ENCODE measurements around the gene ANTXR1. TPM values are rescaled to one million over a fixed set of nuclear protein-coding genes. Genes with fewer than 3 reads are reported as not detected.

ANTXR1 gene
- total and polyA plus RNA-seq, 10 donors = 2.8 to 66.7 (median 36.9) TPM

DNA sequence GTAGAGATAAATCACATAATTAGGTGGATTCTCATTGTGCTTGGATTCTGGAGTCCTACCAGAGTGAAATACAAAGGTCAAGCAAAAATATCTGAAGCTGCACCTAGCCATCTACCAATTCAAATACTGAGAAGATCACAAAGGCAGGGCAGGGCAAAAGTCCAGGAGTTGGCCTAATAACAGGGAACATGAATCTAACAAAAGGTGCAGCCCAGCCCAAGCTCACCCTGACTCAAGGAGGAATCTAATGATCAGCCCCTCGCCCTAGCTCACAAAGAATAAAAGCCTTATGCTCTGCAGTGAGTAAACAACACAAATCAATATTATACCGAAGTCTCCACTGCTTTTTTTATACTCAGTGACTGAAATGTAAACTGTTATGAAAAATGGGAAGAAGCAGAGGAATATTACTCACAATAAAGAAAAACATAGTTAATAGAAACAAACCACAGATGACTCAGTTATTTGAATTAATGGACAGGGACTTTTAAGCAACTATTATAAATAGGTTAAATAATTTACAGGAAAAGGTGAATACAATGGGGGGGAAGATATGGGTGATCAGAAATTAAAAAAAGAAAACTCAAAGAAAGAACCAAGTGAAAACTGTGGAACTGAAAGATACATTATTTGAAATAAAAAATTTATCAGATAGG lies 49.5 kb downstream of the ANTXR1 start:
- intact Hi-C loops (cut with DNase I; ENCODE audit: low total_unique reads) = no loop called here
- WGBS, 5 donors = 69 to 83% (median 79%) methylated on average over 2 of the region's 2 CpGs
- DNase-seq = no peak
- Histone ChIP-seq H3K27ac (no peak overlapping the region), H3K4me3 (no peak overlapping the region), H3K27me3 (replicated peaks in 1 of 7) (peaks cover 0 to 25% (median 0%) of the 10 kb centered on the region in 7 donors), H3K9me3 (peaks cover 0 to 10% (median 6%) of the 10 kb centered on the region in 8 donors), H3K4me1 (no peaks in the 10 kb centered on the region), H3K36me3 (no peaks in the 10 kb centered on the region)
- TF ChIP-seq POLR2AphosphoS5 (IDR thresholded peaks at IDR 0.05) = no peak
- no peak for TF ChIP-seq POLR2A (IDR thresholded peaks at IDR 0.05)
- TF ChIP-seq, protein P1, sequence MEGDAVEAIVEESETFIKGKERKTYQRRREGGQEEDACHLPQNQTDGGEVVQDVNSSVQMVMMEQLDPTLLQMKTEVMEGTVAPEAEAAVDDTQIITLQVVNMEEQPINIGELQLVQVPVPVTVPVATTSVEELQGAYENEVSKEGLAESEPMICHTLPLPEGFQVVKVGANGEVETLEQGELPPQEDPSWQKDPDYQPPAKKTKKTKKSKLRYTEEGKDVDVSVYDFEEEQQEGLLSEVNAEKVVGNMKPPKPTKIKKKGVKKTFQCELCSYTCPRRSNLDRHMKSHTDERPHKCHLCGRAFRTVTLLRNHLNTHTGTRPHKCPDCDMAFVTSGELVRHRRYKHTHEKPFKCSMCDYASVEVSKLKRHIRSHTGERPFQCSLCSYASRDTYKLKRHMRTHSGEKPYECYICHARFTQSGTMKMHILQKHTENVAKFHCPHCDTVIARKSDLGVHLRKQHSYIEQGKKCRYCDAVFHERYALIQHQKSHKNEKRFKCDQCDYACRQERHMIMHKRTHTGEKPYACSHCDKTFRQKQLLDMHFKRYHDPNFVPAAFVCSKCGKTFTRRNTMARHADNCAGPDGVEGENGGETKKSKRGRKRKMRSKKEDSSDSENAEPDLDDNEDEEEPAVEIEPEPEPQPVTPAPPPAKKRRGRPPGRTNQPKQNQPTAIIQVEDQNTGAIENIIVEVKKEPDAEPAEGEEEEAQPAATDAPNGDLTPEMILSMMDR (IDR thresholded peaks at IDR 0.05 in 8 of 11, conservative IDR thresholded peaks at IDR 0.05 in 3 of 11) = no peak

DNA sequence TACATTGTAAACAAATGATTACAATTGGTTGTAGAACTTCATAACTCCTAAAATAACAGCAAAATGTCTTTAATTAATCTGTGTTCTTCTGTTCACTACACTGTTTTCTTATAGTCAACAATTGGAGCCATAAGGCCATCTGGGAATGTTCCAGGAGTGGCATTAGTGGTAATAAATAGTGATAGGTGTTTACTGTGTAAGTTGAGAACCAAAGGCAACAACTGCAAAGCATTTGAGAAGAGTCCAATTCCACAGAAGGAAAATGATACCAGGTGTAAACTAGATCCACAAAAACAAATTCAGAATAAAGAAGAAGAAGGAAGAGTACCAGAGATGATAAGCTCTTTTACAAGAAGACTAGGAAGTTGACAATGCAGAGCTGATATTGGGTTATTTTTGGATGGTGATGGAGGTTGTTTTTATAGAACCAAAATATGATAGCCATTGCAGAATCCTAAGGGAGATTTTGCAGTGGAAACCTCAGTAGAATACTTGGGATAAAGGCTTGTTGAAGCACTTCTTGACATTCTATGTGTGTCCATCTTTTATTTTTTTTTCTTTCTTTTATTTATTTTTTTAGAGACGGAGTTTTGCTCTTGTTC lies 52.9 kb downstream of the ANTXR1 start:
- Histone ChIP-seq H3K36me3 (no peaks in the 10 kb centered on the region), H3K27me3 (replicated peaks in 1 of 7) (peaks cover 0 to 16% (median 0%) of the 10 kb centered on the region in 7 donors), H3K4me1 (no peaks in the 10 kb centered on the region), H3K27ac (no peak overlapping the region), H3K9me3 (peaks cover 0 to 10% (median 6%) of the 10 kb centered on the region in 8 donors), H3K4me3 (no peak overlapping the region)
- DNase-seq = no peak
- no peak for TF ChIP-seq POLR2A (IDR thresholded peaks at IDR 0.05)
- TF ChIP-seq, protein P1 (IDR thresholded peaks at IDR 0.05 in 8 of 11, conservative IDR thresholded peaks at IDR 0.05 in 3 of 11) = no peak
- TF ChIP-seq POLR2AphosphoS5 (IDR thresholded peaks at IDR 0.05) = no peak
- intact Hi-C loops (cut with DNase I; ENCODE audit: low total_unique reads) = no loop called here
- 79 to 100% (median 92%) methylated on average over 1 of the region's 1 CpG for WGBS, 5 donors

DNA sequence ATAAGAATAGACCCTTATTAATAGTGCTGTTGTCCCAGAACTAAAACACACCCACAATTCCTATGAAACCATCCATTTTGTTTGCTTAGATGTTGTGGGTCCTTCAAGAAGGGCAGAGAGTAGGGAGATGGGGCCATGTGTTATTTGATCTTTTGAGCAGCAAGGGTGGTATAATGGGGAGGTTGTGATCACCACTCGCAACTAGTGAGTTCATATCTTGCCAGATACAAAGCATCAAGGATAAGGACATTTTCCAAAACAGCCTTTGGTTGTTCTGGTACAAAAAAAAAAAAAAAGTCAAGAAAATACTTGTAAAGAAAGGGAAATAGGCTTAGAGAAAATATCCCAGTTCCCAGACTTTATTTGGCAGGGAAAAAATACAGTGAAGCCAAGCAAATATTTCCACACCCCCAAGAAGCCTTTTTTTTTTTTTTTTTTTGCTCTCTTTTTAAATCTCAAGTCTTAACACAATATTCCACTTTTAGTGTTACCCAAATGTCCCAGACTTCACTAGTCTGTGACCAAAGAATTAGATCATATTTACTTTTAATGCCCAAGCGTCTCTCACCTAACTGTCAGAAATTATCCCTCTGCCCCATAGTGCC lies 54.1 kb downstream of the ANTXR1 start:
- DNase-seq = no peak
- Histone ChIP-seq H3K27me3 (replicated peaks in 1 of 7) (peaks cover 0 to 6% (median 0%) of the 10 kb centered on the region in 7 donors), H3K4me1 (no peaks in the 10 kb centered on the region), H3K36me3 (no peaks in the 10 kb centered on the region), H3K9me3 (peaks cover 0 to 10% (median 6%) of the 10 kb centered on the region in 8 donors), H3K27ac (peak overlapping the region in 3 of 8 donors; percentile 40 to 45 (median 41)), H3K4me3 (no peak overlapping the region)
- TF ChIP-seq POLR2A (IDR thresholded peaks at IDR 0.05) (no peak), POLR2AphosphoS5 (IDR thresholded peaks at IDR 0.05) (no peak)
- TF ChIP-seq, protein P1 (IDR thresholded peaks at IDR 0.05 in 8 of 11, conservative IDR thresholded peaks at IDR 0.05 in 3 of 11) = no peak
- intact Hi-C loops (cut with DNase I; ENCODE audit: low total_unique reads) = no loop called here
- 73 to 90% (median 86%) methylated on average over 2 of the region's 2 CpGs for WGBS, 5 donors

DNA sequence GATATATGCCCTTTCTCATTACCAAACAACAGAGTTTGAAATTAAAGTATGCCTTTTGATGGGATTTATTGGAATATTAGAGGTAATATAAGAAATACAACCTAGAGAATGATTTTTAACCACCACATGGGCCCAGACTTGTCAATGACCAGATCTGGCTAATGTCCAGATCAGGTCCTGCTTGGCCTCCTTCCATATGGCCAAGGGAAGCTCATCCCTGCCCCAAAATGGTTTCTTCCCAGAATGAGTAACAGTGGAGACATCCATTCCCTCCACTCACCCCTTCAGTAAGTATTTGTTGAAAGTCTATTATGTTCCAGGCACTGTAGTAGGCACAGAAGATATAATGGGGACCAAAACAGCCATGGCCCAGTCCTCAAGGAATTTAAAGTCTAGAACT lies 54.9 kb downstream of the ANTXR1 start:
- Histone ChIP-seq H3K27ac (peak overlapping the region in 3 of 8 donors; percentile 40 to 45 (median 41)), H3K4me1 (no peaks in the 10 kb centered on the region)
- intact Hi-C loops (cut with DNase I; ENCODE audit: low total_unique reads) = no loop called here

More for the DNA sequence above, 54.9 kb downstream of the ANTXR1 start:
- no peak overlapping the region for H3K4me3 ChIP-seq
- no peak for DNase-seq
- TF ChIP-seq POLR2AphosphoS5 (IDR thresholded peaks at IDR 0.05) (no peak), POLR2A (IDR thresholded peaks at IDR 0.05) (no peak)
- TF ChIP-seq, protein P1 (IDR thresholded peaks at IDR 0.05 in 8 of 11, conservative IDR thresholded peaks at IDR 0.05 in 3 of 11) = no peak
- no peaks in the 10 kb centered on the region for H3K36me3 ChIP-seq
- no peaks in the 10 kb centered on the region for H3K27me3 ChIP-seq (replicated peaks in 1 of 7)
- H3K9me3 ChIP-seq = peaks cover 0 to 10% (median 6%) of the 10 kb centered on the region in 8 donors

Data from spleen (tissue), 11 donors.